PFSK-1 (cell line): ENCODE results near the gene GRK1.

ENCODE experiments used
- FOXP2 ChIP-seq: optimal IDR thresholded peaks from 2 replicates; pipeline ENCODE3; 2011; ENCODE audit warnings: borderline replicate concordance, control low read depth, inconsistent platforms; ENCODE audit not compliant: insufficient read depth; ENCODE audit errors: extremely low read length, extremely low read depth
- POLR2AphosphoS5 ChIP-seq: IDR thresholded peaks from 2 replicates; pipeline ENCODE4 v1.6.1; 2012; ENCODE audit warnings: low read depth, mild to moderate bottlenecking, control low read depth, low read length, moderate library complexity
- REST ChIP-seq, 2 experiments: IDR thresholded peaks; 2 replicates each; pipeline versions ENCODE4 v1.6.1 to v1.8.0; 2011 to 2012; ENCODE audit warnings: low read depth in 2 of 2, low read length in 2 of 2, control low read depth in 1 of 2, inconsistent platforms in 1 of 2, mild to moderate bottlenecking in 1 of 2, moderate library complexity in 1 of 2; ENCODE audit not compliant: insufficient read depth in 1 of 2
- SIN3A ChIP-seq: IDR thresholded peaks from 2 replicates; pipeline ENCODE4 v1.6.1; 2012; ENCODE audit warnings: mild to moderate bottlenecking, low read length, moderate library complexity, borderline replicate concordance; ENCODE audit not compliant: insufficient read depth
- TAF1 ChIP-seq: IDR thresholded peaks from 2 replicates; pipeline ENCODE4 v1.6.1; 2012; ENCODE audit warnings: low read length, control low read depth, borderline replicate concordance; ENCODE audit not compliant: insufficient read depth

The GRK1 gene

GRCh38 chr13:113749507-113749906 is 82.5 kb downstream of the GRK1 start:
- TF ChIP-seq REST (IDR thresholded peaks at IDR 0.05; ENCODE audit: insufficient read depth in 1 of 2, low read depth in 2 of 2, low read length in 2 of 2): no peak
- no peak for TF ChIP-seq FOXP2
- TF ChIP-seq TAF1: no peak
- no peak for TF ChIP-seq SIN3A
- TF ChIP-seq POLR2AphosphoS5: no peak

- TF ChIP-seq TAF1 (no peak), POLR2AphosphoS5 (no peak), FOXP2 (no peak), REST (IDR thresholded peaks at IDR 0.05; ENCODE audit: insufficient read depth in 1 of 2, low read depth in 2 of 2, low read length in 2 of 2) (no peak), SIN3A (no peak)
These were observed 82.9 kb downstream of the GRK1 start for GRCh38 chr13:113749967-113750366.

GRCh38 chr13:113750554-113751399 is 83.8 kb downstream of the GRK1 start:
- TF ChIP-seq SIN3A: no peak
- no peak for TF ChIP-seq POLR2AphosphoS5
- no peak for TF ChIP-seq FOXP2
- TF ChIP-seq TAF1: no peak
- TF ChIP-seq REST (IDR thresholded peaks at IDR 0.05; ENCODE audit: insufficient read depth in 1 of 2, low read depth in 2 of 2, low read length in 2 of 2): no peak

- TF ChIP-seq POLR2AphosphoS5: no peak
- no peak for TF ChIP-seq TAF1
- no peak for TF ChIP-seq SIN3A
- no peak for TF ChIP-seq REST (IDR thresholded peaks at IDR 0.05; ENCODE audit: insufficient read depth in 1 of 2, low read depth in 2 of 2, low read length in 2 of 2)
- TF ChIP-seq FOXP2: no peak
These were observed 84.5 kb downstream of the GRK1 start for GRCh38 chr13:113751491-113751890.
